HG03045 (cell line): ENCODE results near the gene HJURP.

ENCODE experiments used
- ATAC-seq: cut with Tn5 transposase; IDR thresholded peaks from one replicate; pipeline ENCODE4 v1.9.1; 2021; ENCODE audit warnings: mild to moderate bottlenecking, moderate library complexity; ENCODE audit not compliant: unreplicated experiment

HJURP gene

DNA sequence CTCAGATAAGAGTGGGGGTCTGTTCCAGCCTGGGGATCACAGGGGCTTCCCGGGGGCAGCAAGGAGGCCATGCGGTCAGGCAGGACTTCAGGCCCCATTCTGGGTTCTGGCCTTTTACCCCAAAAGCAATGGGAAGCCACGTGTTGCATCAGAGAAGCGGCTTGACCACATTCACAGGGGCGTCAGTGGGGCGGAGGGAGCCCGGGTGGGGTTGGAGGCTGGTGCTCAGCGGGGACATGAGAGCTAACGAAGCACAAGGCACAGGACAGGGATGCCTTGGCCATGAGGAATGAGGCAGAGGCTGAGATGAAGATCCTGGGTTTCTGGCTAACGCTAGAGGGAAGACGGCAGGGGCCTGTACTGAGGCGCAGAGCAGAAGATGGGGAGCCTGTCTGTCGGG is 6.1 kb downstream of the HJURP start:
- no peak for ATAC-seq

- ATAC-seq, result no peak
Measured at GRCh38 chr2:233847248-233847898, 7.0 kb downstream of the HJURP start.

DNA sequence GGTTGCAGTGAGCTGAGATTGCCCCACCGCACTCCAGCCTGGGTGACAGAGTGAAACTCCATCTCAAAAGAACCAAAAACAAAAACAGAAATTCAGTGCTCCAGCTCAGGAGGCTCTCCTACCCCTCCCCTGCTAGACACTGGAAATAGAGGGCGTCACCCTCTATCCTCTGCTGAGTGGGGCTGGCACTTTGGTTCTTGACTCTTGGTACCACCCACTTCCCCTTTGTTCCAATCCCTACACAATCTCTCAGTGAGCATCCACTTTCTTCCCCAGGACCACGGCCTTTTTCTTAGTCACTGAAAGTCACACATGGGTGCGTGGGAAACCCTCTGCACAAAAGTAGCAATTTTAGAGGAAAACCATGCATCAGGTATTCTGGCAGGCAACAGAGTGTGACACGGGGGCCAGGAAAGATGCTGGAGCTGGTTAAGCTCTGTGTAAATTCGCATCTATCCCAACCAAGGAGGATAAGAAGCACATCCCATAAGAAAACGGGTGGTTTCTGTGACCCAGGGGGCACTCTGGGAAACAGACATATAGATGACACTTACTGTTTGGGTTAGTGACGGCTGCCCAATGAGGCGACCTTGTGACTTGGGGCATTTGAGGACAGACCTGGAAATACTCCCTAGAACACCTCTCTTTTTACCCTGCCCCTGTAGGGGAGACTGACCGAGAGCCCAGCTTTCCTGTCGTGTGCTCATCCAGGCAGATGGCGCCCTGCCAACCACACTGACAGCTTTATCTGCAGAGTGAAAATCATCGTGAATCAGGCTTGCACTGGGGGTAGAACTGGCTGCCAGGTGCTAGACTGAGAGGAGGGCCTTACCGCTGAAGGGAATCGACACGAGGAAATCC is 7.7 kb downstream of the HJURP start:
- no peak for ATAC-seq

DNA sequence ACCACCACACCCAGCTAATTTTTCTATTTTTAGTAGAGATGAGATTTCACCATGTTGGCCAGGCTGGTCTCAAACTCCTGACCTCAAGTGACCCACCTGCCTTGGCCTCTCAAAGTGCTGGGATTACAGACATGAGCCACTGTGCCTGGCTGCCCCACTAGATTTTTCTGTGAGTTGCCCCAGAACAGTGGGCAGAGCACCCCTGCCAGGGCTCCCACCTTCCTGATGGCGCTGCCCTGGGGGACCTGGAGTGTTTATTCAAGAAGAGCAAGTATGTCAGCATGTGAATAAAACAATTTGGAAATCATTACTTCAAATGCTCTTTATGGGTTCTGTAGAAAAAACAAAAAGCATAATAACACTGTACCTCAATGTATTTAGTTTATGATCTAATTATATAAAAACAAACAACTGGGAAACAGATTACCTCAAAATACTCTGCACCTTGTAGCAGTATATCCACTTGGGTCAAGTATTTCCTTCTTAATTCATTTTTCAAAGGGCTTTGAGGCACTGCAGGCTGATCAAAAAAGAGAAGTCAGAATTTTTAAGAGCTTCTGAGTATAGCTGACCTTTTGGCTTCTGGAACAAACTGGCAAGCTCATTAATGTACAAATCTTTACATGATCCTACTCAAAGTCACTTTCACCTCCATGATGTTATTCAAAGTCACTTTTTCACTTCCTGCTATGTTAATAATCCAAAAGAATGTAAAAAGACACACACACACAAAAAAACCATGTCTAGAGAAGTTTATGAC is 8.9 kb downstream of the HJURP start:
- no peak for ATAC-seq

DNA sequence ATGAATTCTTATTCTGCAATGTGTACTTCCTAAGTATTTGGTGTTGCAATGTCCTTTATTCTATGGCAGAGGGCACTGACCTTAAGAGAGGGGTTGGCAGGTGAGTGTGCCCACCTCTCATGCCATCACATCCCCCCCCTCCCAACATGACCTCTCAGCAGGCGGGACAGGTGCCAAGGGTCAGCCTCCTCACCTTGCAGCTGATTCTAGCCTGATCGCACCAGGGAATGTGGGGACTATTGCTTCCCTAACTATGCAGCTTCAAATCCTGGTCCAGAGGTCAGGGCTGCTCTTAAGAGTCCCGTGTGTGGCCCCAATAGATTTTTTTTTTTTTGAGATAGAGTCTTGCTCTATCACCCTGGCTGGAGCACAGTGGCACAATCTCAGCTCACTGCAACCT is 9.5 kb downstream of the HJURP start:
- ATAC-seq, result no peak

DNA sequence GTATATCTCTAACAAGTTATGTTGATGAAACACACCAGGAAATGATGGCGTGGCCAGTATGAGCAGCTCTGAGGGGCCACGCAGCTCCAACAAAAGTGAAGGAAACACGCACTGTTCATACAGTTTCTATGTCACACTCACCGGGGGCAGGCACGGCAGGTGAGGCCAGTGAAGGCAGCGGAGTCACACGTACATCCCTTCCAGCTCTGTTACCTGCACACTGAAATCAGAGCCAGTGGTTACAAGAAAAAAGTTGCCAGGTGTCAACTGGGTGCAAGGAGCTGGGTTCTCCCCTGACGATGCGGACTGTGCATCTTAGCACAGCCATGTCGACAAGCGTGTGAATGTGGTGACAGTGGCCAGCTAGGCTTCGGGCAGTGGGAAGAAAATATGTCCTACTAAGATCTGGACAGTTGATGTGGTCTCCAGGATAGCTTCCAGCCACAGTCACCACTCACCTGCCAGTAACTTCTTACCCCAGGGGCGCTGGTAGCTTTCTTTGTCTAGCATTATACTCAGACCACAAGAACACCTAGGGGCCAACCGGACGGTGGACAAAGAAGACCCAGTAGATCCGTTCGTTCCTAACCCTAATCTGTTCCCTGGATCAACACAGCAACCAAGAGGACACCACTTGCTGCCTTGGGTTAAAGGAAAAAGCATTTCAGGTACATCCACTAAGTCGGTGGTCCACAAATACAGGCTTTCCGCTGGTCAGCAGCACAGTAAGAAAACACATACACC is 10.1 kb downstream of the HJURP start:
- no peak for ATAC-seq

- no peak for ATAC-seq
Measured at GRCh38 chr2:233841183-233841582, 13.2 kb downstream of the HJURP start.

- ATAC-seq, result no peak
Measured at GRCh38 chr2:233840520-233840919, 13.8 kb downstream of the HJURP start.

DNA sequence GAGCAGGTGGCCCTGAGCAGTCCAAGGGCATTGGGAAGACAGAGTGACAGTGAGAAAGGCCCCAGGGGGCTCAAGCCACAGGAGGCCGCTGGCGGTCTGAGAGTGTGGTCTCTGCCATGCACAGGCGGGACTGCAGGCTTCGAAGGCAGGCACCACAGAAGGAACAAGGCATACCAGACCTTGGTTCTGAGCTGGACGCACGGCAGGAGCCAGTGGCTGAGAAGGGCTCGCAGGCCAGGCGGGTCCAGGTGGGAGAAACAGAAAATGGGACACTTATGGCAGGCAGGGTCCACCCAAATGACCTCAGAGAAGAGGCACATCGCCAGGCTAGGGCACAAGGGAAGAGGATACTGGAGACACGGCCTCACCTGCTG is 14.9 kb downstream of the HJURP start:
- ATAC-seq, result no peak

DNA sequence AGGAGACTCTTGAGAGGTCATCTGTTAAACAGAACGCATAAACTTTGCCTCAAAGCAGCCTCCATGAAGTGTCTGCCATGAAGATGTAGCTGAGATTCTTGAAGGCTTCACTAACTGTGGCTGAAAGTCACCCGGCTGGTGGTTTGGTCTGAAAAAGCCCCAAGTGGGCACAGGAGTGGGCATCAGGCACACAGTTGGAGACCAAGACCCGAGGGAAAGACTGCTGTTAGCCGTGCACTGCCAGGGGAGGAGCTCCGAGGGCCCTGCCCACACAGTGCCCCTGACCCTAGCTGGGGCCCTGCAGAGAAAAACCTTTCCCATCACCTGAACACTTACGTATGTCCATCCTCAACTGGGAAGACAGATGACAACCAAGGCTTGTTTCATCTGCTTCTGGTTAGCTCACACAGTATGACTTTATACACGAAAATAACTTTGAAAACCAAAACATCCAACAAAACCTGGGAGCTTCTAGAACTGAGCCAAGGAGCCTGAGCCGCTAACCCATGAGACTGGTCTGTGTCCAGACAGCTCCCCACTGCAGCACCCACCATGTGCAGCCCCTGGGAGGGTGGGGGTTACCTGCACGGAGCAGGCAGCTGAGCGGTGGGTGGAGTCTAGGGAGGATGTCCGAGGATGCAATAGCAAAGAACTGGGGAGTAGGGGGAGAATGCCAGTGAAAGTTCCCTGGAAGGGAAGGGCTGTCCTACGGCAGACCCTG is 15.4 kb downstream of the HJURP start:
- no peak for ATAC-seq

DNA sequence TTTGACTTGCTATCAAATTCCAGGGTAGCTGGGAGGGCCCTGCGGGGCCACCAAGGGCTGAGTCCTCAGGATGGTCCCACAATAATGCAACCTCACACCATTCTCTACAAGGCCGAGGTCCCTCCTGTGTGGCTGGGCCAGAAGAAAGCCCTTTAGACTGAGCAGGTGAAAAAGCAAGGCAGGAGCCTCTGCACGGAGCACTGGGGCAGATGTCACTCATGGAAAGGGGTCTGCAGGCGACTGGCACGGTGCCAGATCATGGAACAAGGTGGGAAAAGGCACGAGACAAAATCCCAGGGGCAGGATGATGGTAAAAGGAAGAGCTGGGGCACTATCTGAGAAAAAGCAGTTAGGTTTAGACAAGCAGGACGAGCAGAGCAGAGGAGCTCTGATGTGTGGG is 16.1 kb downstream of the HJURP start:
- ATAC-seq, result no peak

DNA sequence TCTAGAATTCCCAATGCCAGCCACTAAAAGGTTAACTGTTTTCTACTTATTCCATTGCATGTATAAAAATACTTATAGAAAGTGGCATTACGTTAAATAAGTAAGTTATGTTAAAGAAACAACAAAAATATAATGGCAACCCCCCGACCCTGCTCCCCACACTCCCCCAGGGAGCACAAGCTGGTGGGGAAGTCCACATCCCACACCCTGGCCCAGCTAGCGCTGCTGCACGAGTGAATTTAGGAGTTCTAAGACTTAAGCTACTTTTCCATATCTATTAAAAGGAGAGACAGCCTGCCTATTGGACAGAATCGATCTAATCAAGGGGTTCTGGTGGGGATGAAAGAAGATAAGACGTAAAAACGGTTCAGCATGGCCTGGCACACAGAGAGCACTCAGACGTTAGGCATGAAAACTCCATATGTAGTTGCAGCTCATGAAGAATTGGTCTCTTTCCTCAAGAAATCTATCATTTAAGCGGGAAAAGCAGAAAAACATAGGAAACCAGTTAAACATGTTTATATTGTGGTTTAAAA is 16.6 kb downstream of the HJURP start:
- ATAC-seq, result no peak

DNA sequence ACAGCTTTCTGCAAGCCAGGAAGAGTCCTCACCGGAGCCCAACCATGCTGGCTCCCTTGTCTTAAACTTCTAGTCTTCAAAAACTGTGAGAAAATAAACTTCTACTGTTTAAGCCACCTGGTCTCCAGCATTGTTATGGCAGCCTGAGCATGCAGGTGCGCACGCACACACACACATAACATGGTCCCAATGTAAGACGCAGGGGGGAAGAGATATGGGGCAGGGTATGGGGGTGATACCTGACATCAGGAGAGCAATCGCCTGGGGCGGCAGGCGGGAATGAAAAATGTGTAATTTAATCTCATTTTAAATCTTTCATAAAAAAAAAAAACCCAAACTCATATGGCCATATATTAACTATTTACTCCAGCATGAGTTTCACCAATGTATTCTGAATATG is 18.0 kb downstream of the HJURP start:
- no peak for ATAC-seq

- ATAC-seq, result no peak
Measured at GRCh38 chr2:233835230-233836186, 18.8 kb downstream of the HJURP start.

- no peak for ATAC-seq
Measured at GRCh38 chr2:233833345-233833744, 21.0 kb downstream of the HJURP start.

DNA sequence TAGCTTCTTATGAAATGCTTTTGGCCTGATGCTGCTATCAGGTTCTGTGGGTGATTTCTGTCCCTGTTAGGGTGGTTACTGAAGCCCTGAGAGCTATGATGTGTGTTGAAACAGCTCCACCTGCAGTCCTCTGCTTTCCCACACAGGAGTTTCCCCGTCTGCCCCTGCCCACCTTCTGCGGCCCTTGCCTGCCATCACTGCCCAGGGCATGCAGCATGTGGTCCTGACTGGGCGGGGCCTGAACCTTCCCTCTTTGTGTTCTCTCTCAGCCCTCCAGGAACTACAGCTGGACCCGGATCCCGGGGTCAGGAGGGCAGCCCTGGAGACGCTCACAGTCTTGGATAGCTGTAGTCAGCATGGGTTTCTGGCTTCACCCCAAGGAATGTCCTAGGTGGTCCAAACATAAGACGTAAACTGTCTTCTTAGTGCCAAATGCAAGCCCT is 21.4 kb downstream of the HJURP start:
- no peak for ATAC-seq

DNA sequence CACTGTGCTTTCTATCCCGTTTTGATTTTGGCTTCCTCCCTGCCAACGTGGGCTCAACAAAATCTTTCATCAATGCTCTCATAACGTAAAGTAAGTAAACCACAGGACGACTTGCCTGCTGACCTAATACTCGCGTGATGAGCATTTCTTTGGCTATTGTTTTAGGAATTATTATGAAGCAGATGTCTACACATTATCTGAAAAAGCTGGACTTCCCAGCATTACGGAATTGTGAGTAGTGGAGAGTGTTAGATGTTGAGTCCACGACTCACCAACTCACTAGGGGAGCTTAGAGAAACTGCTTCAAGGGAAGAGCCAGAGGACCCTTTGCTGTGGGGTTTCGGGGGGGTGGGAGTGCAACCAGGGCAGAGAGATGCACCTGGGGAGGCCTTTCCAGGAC is 21.9 kb downstream of the HJURP start:
- ATAC-seq, result no peak

DNA sequence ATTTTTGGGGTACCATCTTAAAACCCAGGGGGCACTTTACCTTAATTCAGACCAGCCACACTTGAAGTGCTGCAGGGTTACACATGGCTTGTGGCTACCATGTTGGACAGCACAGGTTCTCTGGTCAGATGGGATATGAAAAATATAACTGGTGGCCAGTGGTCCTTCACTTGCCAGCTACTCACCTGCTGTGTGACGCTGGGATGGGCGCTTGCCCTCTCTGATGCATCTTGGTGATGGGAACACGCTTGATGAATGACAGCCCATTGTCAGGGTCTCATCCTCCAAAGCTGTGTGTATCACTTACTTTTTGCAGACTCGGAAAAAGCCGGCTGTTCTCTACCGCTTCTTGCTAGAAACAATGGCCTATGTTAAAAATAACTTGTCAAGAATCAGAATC is 22.5 kb downstream of the HJURP start:
- no peak for ATAC-seq
